ENCODE results near the gene LBHD1. TPM values are rescaled to one million over a fixed set of nuclear protein-coding genes. Genes with fewer than 3 reads are reported as not detected.
A peak's percentile ranks its signal among the peaks of the same experiment; 100 is the strongest.

LBHD1 gene
- total and polyA plus RNA-seq, 2 of the 13 experiments (the other 11 are each of a cell fraction or from before 2014, with no cell fraction given) = 3.2 to 3.7 TPM

GRCh38 chr11:62664405-62665074 lies 7.5 kb downstream of the LBHD1 start (continued):
- 0 out of 2 replicates have a peak, but pooled peaks have one; percentile 37 for TF ChIP-seq YEATS4 (CRISPR knock-in tag; IDR thresholded peaks at IDR 0.05; ENCODE audit: borderline replicate concordance)
- peak; percentile 52; the same call in 1 of the 2 replicates for TF ChIP-seq ZNF143 (CRISPR knock-in tag; IDR thresholded peaks at IDR 0.05)
- TF ChIP-seq ZNF329 (CRISPR knock-in tag; IDR thresholded peaks at IDR 0.05; ENCODE audit: low read depth) = 0 out of 2 replicates have a peak, but pooled peaks have one; percentile 29
- TF ChIP-seq CHD4 (IDR thresholded peaks at IDR 0.05; ENCODE audit: borderline replicate concordance, low read length) = peak; percentile 60; the same call in 1 of the 2 replicates
- no peak for TF ChIP-seq MAZ (IDR thresholded peaks at IDR 0.05; ENCODE audit: borderline replicate concordance, low read depth, low read length)
- no peak for TF ChIP-seq MAZ (CRISPR knock-in tag; IDR thresholded peaks at IDR 0.05; ENCODE audit: low read depth)
- 0 out of 2 replicates have a peak, but pooled peaks have one; percentile 0 for TF ChIP-seq AKAP8 (CRISPR knock-in tag; IDR thresholded peaks at IDR 0.05)
- TF ChIP-seq ZNF121 (CRISPR knock-in tag; IDR thresholded peaks at IDR 0.05) = 0 out of 2 replicates have a peak, but pooled peaks have one; percentile 19
- no peak for TF ChIP-seq ZMAT3 (CRISPR knock-in tag; conservative IDR thresholded peaks at IDR 0.05)
- 0 out of 2 replicates have a peak, but pooled peaks have one; percentile 27 for TF ChIP-seq ZNF703 (CRISPR knock-in tag; IDR thresholded peaks at IDR 0.05; ENCODE audit: borderline replicate concordance)
- TF ChIP-seq ZNF558 (CRISPR knock-in tag; IDR thresholded peaks at IDR 0.05; ENCODE audit: borderline replicate concordance) = no peak
- TF ChIP-seq ZSCAN20 (CRISPR knock-in tag; IDR thresholded peaks at IDR 0.05; ENCODE audit: borderline replicate concordance) = peak; percentile 86; the same call in 1 of the 2 replicates
- TF ChIP-seq ZNF501 (CRISPR knock-in tag; IDR thresholded peaks at IDR 0.05) = no peak
- 0 out of 2 replicates have a peak, but pooled peaks have one; percentile 50 for TF ChIP-seq WIZ (CRISPR knock-in tag; IDR thresholded peaks at IDR 0.05)
- peak; percentile 48; the same call in 1 of the 2 replicates for TF ChIP-seq ZNF549 (CRISPR knock-in tag; IDR thresholded peaks at IDR 0.05)

Measured in HepG2 (cell line).